HepG2 (cell line): Measurements from ENCODE around the gene SFT2D2. TPM values are rescaled to one million over a fixed set of nuclear protein-coding genes. Genes with fewer than 3 reads are reported as not detected.

ENCODE experiments used
- ATAC-seq: fragments of 200-7000 bp; cut with Tn5 transposase; 3 replicates; pipeline ENCODE4 v1.9.1; 2020; ENCODE audit warnings: mild to moderate bottlenecking, moderate library complexity
- BruUV-seq: library from RNA; stranded (reverse); fragments of 400-500 nt; replicated peaks from 2 replicates; lab custom pipeline; 2021; lab: Mats Ljungman, UMichigan
- CTCF ChIA-PET: fragments of 300-600 bp; formaldehyde crosslinking; extraction: SDS; loops from one replicate; lab custom pipeline; 2021; ENCODE audit warnings: low total read pairs, inconsistent platforms, low intra/inter-chr PET ratio; lab: Yijun Ruan, JAX
- POLR2A ChIA-PET: fragments of 350-600 bp; sonication (Branson Sonifier 250); formaldehyde crosslinking; loops from one replicate; lab custom pipeline; 2020; ENCODE audit warnings: antibody characterized with exemption, inconsistent platforms; lab: Yijun Ruan, JAX
- DNase-seq: peaks from one replicate; pipeline ENCODE4 v3.0.0-alpha.2; 2015; ENCODE audit warnings: low spot score
- FAIRE-seq: peaks from 3 replicates; lab custom pipeline; 2011; peaks lifted over from hg19 to GRCh38; lab: Jason Lieb, UNC
- H2AFZ ChIP-seq: one replicate; pipeline ENCODE4 v1.6.1; 2011; ENCODE audit warnings: low read length, inconsistent platforms
- H3K27ac ChIP-seq: fragments of 300-600 bp; 3 replicates; pipeline ENCODE4 v1.8.0; 2011; ENCODE audit warnings: mixed run types, mild to moderate bottlenecking, mixed read lengths, low read length, inconsistent platforms; ENCODE audit not compliant: insufficient read depth; ENCODE audit errors: extremely low read length
- H3K27me3 ChIP-seq, 2 experiments: fragments of 200-600 bp in 1 of 2; 2 replicates in 1 of 2; 3 replicates in 1 of 2; pipeline versions ENCODE4 v1.6.0 to v1.8.0; 2011; ENCODE audit warnings: low read length in 2 of 2, mild to moderate bottlenecking in 2 of 2, moderate library complexity in 2 of 2, inconsistent platforms in 1 of 2; ENCODE audit not compliant: insufficient read depth in 2 of 2, control insufficient read depth in 1 of 2
- H3K36me3 ChIP-seq, 2 experiments: fragments of 200-600 bp in 1 of 2; replicated peaks in 1 of 2; 2 replicates in 1 of 2; 3 replicates in 1 of 2; pipeline versions ENCODE4 v1.5.1 to v1.8.0; 2011; ENCODE audit warnings: low read length in 2 of 2, inconsistent platforms in 1 of 2; ENCODE audit not compliant: insufficient read depth in 2 of 2, control insufficient read depth in 1 of 2
- H3K4me1 ChIP-seq: 2 replicates; pipeline ENCODE4 v1.5.1; 2012; ENCODE audit warnings: low read length, inconsistent platforms; ENCODE audit not compliant: insufficient read depth
- H3K4me2 ChIP-seq: 2 replicates; pipeline ENCODE4 v1.6.0; 2011; ENCODE audit warnings: low read depth, low read length, inconsistent platforms
- H3K4me3 ChIP-seq, 3 experiments: fragments of 200-600 bp in 1 of 3; sonication (generic), shearing (Covaris generic) in 1 of 3; replicated peaks in 1 of 3; 2 replicates each; pipeline ENCODE4 v1.5.1; 2011 to 2016; ENCODE audit warnings: low read length in 3 of 3, inconsistent platforms in 2 of 3, low read depth in 2 of 3, mild to moderate bottlenecking in 2 of 3, control low read depth in 1 of 3, mixed read lengths in 1 of 3; ENCODE audit not compliant: insufficient read depth in 1 of 3
- H3K79me2 ChIP-seq: one replicate; pipeline ENCODE4 v1.6.1; 2011; ENCODE audit warnings: low read length, inconsistent platforms; ENCODE audit not compliant: insufficient read depth
- H3K9ac ChIP-seq: 2 replicates; pipeline ENCODE4 v1.6.0; 2011; ENCODE audit warnings: mild to moderate bottlenecking, low read depth, low read length, inconsistent platforms; ENCODE audit not compliant: insufficient read depth
- H3K9me3 ChIP-seq: 2 replicates; pipeline ENCODE4 v1.5.1; 2012; ENCODE audit warnings: mild to moderate bottlenecking, low read length
- H4K20me1 ChIP-seq: 2 replicates; pipeline ENCODE4 v1.6.0; 2011; ENCODE audit warnings: inconsistent platforms, mild to moderate bottlenecking, low read length, moderate library complexity; ENCODE audit not compliant: insufficient read depth
- ARID3A ChIP-seq: IDR thresholded peaks from 2 replicates; pipeline ENCODE4 v1.6.1; 2012; ENCODE audit warnings: low read depth, low read length, improper control_type of control experiment
- HNF4A ChIP-seq: sonication (generic); formaldehyde crosslinking; IDR thresholded peaks from 2 replicates; pipeline ENCODE4 v1.4.0; 2020; ENCODE audit warnings: missing genetic modification reagents
- TCF7L2 ChIP-seq: IDR thresholded peaks from 2 replicates; pipeline ENCODE4 v1.6.1; 2011; ENCODE audit warnings: mild to moderate bottlenecking, low read depth, low read length, moderate library complexity
- THAP9 ChIP-seq: sonication (generic); formaldehyde crosslinking; IDR thresholded peaks from 2 replicates; pipeline ENCODE4; 2020; ENCODE audit warnings: missing genetic modification reagents, mild to moderate bottlenecking, borderline replicate concordance
- WIZ ChIP-seq: sonication (generic); formaldehyde crosslinking; IDR thresholded peaks from 2 replicates; pipeline ENCODE4 v1.5.1; 2020; ENCODE audit warnings: mild to moderate bottlenecking, missing genetic modification reagents
- ZNF484 ChIP-seq: sonication (generic); formaldehyde crosslinking; IDR thresholded peaks from 2 replicates; pipeline ENCODE4 v1.5.1; 2020; ENCODE audit warnings: mild to moderate bottlenecking, low read depth, missing genetic modification reagents, borderline replicate concordance
- ZNF678 ChIP-seq: sonication (generic); formaldehyde crosslinking; IDR thresholded peaks from 2 replicates; pipeline ENCODE4 v1.4.0; 2020; ENCODE audit warnings: mild to moderate bottlenecking, missing genetic modification reagents
- ZNF7 ChIP-seq: IDR thresholded peaks from 2 replicates; pipeline ENCODE4 v1.6.1; 2016; ENCODE audit warnings: missing biosample characterization, missing genetic modification reagents
- ZNF724P ChIP-seq: sonication (generic); formaldehyde crosslinking; IDR thresholded peaks from 2 replicates; pipeline ENCODE4 v1.8.0; 2022; ENCODE audit warnings: missing genetic modification reagents, borderline replicate concordance
- WGBS: methylation state at CpG from one replicate; pipeline ENCODE4 v1.1.6; 2017; ENCODE audit warnings: low lambda C conversion rate; 5-methylcytosine and 5-hydroxymethylcytosine counted together
- in situ Hi-C: cut with HindIII; loops from 2 replicates; pipeline ENCODE4 v1.10.0; 2017; ENCODE audit warnings: low pct_unique_long_range_greater_than_20kb; ENCODE audit not compliant: extremely low pct_ligation_motif_present
- intact Hi-C: fragments of 100-400 bp; cut with micrococcal nuclease; formaldehyde crosslinking; loops from one replicate; pipeline ENCODE4 v1.10.0; 2022; ENCODE audit not compliant: unreplicated experiment
- polyA plus RNA-seq, 8 experiments: library from polyadenylated mRNA; depleted of rRNA in 3 of 8; stranded (reverse) in 7 of 8; unstranded in 1 of 8; fragments of >200 nt; fragmentation: Illumina TruSeq in 4 of 8; extraction: Trizol in 4 of 8; gene quantifications; 2 replicates each; pipeline versions ENCODE4 v1.2.1 to v1.2.3, GENCODE V29; 2011 to 2016; ENCODE audit warnings: low read depth in 4 of 8, missing spikeins in 1 of 8, mixed read lengths in 1 of 8; ENCODE audit not compliant: insufficient read depth in 1 of 8
- total RNA-seq, 5 experiments: library from RNA; depleted of rRNA; stranded (reverse); fragments of >200 nt; fragmentation: Illumina TruSeq; extraction: Trizol; gene quantifications; 2 replicates each; pipeline ENCODE4 v1.2.3, GENCODE V29; 2016; ENCODE audit warnings: low read depth in 1 of 5

SFT2D2 gene
- total and polyA plus RNA-seq, 2 of the 13 experiments (the other 11 are each of a cell fraction or from before 2014, with no cell fraction given) = 10.0 to 28.8 TPM

GRCh38 chr1:168230709-168231108 lies 4.9 kb downstream of the SFT2D2 start:
- no peak overlapping the region for H3K4me2 ChIP-seq
- peaks cover 45% of the 10 kb centered on the region for H3K79me2 ChIP-seq
- no peak overlapping the region for H2AFZ ChIP-seq
- in situ Hi-C loops (no loop called here), intact Hi-C loops (loop anchor here (10.0 kb wide), 1 partner anchor 94 kb away; no protein-coding TSS in a partner anchor)
- no TSS peak for BruUV-seq
- WGBS = 97% methylated on average over 3 of the region's 3 CpGs
- H3K27ac ChIP-seq = no peak overlapping the region
- no peaks in the 10 kb centered on the region for H3K27me3 ChIP-seq
- CTCF ChIA-PET = no interaction called here
- peaks cover 58% of the 10 kb centered on the region for H3K4me1 ChIP-seq
- H4K20me1 ChIP-seq = no peaks in the 10 kb centered on the region; the same call in 1 of the 2 replicates
- peaks cover 2 to 28% of the 10 kb centered on the region in 2 experiments; a peak in 4 of 5 replicates for H3K36me3 ChIP-seq
- no peak for FAIRE-seq
- ATAC-seq = no peak
- no peaks in the 10 kb centered on the region for H3K9me3 ChIP-seq
- H3K4me3 ChIP-seq = no peak overlapping the region
- POLR2A ChIA-PET = no interaction called here
- TF ChIP-seq ZNF678 (CRISPR knock-in tag) (no peak), TCF7L2 (no peak), ZNF724P (CRISPR knock-in tag) (no peak), ZNF7 (CRISPR knock-in tag) (no peak), ZNF484 (no peak), THAP9 (no peak), HNF4A (peak; percentile 29; the same call in 1 of the 2 replicates), WIZ (no peak), ARID3A (0 out of 2 replicates have a peak, but pooled peaks have one; percentile 25)
- no peak overlapping the region for H3K9ac ChIP-seq
- peak; percentile 44 for DNase-seq
